Measurements from ENCODE around the gene MBNL1.
A peak's percentile ranks its signal among the peaks of the same experiment; 100 is the strongest.

The MBNL1 gene, protein sequence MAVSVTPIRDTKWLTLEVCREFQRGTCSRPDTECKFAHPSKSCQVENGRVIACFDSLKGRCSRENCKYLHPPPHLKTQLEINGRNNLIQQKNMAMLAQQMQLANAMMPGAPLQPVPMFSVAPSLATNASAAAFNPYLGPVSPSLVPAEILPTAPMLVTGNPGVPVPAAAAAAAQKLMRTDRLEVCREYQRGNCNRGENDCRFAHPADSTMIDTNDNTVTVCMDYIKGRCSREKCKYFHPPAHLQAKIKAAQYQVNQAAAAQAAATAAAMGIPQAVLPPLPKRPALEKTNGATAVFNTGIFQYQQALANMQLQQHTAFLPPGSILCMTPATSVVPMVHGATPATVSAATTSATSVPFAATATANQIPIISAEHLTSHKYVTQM

GRCh38 chr3:152268555-152269055 lies at the start of gene MBNL1:
Gene MBNL1, plus strand, starts transcription at chr3:152268929. Its CDS starts 31,265 bp downstream, at chr3:152300194.
- peak; percentile 78 for DNase-seq

DNA sequence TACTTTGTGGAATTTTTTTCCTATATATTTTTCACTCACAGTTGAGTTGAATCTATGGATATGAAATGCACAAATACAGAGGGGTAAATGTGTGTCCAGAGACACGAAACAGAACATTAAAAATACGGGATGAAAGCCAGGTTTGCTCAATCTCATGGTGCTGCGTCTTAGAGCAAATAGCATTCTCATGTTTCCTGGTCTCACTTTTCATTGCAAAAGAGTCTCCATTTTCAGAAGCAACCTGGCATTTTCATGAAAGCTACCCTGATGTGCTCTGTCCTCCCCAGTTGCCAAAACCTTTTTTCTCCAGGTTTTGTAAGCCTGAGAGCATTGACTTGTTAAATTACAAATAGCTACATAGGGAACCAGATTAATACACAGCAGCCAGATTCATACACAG lies 49.5 kb upstream of the MBNL1 start:
- DNase-seq, result no peak

DNA sequence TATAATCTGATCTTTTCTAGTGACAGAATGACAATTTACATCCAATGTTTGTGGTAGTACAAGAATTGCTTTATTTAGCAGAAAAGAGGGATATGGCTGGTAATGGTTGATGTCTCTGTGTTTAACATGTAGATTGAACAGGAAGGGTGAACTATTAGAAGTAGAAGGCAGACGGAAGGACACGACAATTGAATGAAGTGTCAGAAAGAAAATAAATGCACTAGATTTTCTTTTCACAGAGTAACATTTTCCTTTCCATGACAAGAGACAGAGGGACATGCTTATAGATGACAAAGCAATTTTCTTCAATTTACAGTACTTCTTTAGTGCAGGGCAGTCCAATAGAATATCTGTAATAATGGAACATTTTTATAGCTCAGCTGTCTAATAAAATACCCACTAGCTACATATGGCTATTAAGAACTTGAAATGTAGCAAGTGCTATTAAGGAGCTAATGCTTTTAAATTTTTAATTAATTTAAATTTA lies 48.9 kb upstream of the MBNL1 start:
- no peak for DNase-seq

DNA sequence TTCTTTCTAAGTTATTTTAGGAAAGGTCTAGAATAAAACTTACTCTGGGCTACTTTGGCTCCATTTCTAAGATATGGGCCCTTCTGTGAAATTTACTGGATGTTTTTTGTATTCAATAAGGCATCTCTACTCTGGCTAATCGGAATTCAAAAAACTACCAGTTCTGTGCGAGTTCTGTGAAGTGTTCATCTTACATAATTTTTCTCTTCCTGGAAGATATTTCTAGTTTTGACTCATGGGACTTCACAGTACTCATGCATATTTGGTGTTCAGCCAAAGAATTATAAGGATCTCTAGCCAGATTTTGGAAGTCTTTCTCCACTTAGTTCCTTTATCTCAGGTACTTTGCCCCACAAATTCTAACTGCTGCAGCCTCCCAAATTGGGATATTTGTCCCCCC lies 46.4 kb upstream of the MBNL1 start:
- no peak for DNase-seq

- no peak for DNase-seq
Observed at GRCh38 chr3:152225201-152225600, 43.5 kb upstream of the MBNL1 start.

DNA sequence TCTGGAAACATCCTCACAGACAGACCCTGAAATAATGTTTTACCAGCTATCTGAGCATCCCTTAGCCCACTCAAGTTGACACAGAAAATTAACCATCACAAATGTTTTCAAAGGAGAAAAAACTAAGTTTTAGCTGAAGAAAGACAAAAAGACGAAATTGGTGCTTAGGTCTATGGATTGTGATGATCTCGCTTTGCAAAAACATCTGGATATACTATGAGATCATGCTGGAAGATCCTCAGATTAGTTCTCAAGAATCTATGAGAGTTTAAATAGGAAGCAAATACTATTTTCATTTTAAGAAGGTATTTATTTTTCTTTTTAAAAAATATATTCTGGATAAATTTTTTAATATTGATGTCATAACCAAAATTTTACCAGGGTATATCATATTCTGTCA lies 42.6 kb upstream of the MBNL1 start:
- DNase-seq, result no peak

DNA sequence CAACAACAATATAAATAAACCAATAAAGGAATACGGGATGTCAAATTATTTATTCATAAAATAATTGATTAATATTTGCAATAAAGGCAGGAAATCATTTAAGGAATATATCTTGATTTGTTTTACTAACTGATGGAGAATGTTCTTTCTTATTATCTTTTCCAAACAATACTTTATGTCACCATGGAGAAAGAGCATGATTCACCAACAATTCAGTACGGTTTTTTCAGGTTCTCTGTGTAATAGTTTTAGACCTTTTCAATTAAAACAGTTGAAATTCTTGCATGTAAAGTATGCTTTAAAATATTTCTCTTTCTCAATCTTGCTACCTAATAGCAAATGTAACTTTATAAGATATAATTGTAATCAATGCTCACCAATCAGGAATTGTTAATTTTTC lies 41.7 kb upstream of the MBNL1 start:
- no peak for DNase-seq

GRCh38 chr3:152229692-152230091 lies 39.0 kb upstream of the MBNL1 start:
- no peak for DNase-seq

- no peak for DNase-seq
Observed at GRCh38 chr3:152230370-152230769, 38.4 kb upstream of the MBNL1 start.

DNA sequence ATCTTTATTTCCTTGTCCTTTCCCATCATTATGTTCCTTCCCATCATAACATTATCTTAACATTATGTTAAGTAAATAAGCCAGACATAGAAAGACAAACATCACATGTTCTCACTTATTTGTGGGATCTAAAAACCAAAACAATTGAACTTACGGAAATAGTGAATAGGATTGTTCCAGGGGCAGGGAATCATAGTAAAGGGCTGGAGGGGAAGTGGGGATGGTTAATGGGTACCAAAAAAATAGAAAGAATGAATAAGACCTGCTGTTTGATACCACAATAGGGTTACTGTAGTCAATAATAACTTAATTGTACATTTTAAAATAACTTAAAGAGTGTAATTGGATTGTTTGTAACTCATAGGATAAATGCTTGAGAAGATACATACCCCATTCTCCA lies 36.7 kb upstream of the MBNL1 start:
- no peak for DNase-seq

DNA sequence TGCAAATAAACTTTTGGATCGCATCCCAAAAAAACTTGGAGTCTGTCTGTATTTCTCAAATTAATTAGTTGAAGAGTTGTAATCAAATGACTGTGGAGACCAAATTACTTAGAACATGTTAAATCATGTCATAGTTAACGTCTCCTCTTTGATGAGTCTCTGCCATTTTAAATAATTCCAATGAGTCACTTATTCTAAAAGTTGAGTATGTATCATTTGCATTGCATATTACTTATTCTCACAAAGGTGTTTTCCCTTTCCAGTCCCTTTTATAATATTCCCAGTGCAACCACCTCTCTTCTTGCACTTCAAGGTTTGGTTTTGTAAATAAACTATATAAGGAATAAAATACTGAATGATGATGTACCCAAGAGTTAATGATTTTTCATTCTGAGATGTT lies 36.0 kb upstream of the MBNL1 start:
- DNase-seq, result no peak

- no peak for DNase-seq
Observed at GRCh38 chr3:152234657-152235375, 33.9 kb upstream of the MBNL1 start.

GRCh38 chr3:152235709-152236298 lies 32.9 kb upstream of the MBNL1 start:
- no peak for DNase-seq

DNA sequence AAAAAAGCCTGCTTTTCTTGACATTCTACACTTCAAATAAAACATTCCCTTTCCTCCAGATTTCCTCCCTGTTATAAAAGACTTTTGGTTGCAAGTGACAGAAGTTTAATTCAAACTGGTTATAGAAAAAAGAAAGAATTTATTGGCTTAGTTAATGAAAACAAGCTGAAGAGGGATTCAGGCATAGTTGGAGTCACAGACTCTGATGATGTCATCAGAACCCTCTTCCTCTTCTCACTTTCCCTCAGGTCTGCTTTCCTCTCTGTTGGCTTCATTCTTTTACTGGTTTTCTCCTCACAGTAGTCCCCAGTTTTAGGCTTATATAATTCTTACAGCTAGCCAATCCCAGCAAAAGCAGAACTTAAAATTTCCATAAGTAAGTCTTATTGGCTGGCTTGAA lies 32.0 kb upstream of the MBNL1 start:
- no peak for DNase-seq

GRCh38 chr3:152241142-152242017 lies 27.3 kb upstream of the MBNL1 start:
- no peak for DNase-seq

DNA sequence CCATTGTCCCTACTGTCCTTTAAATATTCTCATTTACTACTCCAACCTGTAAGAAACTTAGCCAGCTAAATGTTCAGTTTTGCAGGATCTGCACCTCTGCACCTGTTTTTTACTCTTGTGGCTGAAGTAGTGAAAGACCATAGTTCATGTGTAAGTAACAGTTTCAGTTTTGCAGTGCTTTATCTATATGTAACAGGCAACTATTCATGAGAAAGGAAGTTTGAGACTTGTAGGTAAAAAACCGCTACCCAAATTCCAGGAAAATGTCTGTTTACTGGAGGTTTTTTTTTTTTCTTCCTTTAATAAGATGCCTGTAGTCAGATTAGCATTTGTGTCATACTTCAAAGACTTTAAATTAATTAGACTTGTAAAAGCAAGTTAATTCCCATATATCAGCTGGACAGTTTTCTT lies 25.4 kb upstream of the MBNL1 start:
- no peak for DNase-seq

GRCh38 chr3:152243721-152244516 lies 24.8 kb upstream of the MBNL1 start:
- DNase-seq, result no peak

GRCh38 chr3:152244517-152244888 lies 24.2 kb upstream of the MBNL1 start:
- DNase-seq, result no peak

GRCh38 chr3:152245498-152246170 lies 23.1 kb upstream of the MBNL1 start:
- DNase-seq, result no peak

DNA sequence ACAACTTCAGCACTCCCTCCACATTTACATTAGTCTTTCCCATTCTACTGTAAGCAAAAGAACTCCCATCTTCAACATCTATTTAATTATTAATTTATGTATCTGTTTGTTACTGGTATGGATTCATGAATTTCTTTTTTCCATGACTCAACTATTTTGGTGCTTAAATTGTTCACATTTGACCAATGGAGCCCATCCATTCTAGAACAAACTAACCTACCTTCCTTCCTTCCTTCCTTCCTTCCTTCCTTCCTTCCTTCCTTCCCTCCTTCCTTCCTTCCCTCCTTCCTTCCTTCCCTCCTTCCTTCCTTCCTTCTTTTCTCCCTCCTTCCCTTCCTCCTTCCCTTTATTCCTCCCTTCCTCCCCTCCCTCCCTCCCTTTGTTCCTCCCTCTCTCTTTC lies 16.8 kb upstream of the MBNL1 start:
- no peak for DNase-seq

- no peak for DNase-seq
Observed at GRCh38 chr3:152252755-152253154, 16.0 kb upstream of the MBNL1 start.

Measured in DMS79 treated with DMSO at 0.1 percent for 48 hours (cell line).